Ureter (tissue), 1 donor: ENCODE measurements around the gene DCAF7. TPM values are rescaled to one million over a fixed set of nuclear protein-coding genes. Genes with fewer than 3 reads are reported as not detected.

Experiments
- DNase-seq: peaks from one replicate; pipeline ENCODE4 v3.0.0-alpha.2; 2020; ENCODE audit warnings: low spot score
- total RNA-seq: library from RNA; stranded (reverse); gene quantifications from one replicate; pipeline ENCODE4 v1.2.4, GENCODE V29; 2023
- donor health status: DM: yes; HTN: yes; CAD: no.

The DCAF7 gene
- total RNA-seq, 1 donor from 2014 or later, result 79.6 TPM

- DNase-seq, result no peak
Measured at GRCh38 chr17:63629627-63630026, 79.3 kb downstream of the DCAF7 start.

DNA sequence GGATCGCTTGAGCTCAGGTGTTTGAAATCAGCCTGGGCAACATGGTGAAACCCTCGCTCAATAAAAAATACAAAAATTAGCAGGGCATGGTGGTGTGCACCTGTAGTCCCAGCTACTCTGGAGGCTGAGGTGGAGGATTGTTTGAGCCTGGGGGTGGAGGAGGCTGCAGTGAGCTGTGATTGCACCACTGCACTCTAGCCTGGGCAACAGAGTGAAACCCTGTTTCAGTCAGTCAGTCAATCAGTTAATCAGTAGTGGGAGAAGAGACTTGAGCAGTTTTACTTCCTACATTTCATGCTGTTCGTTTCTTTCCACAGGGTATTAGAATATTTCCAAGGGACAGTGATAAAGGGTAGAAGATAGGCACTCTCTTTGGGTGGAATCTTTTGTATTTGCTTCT is 80.8 kb downstream of the DCAF7 start:
- DNase-seq, result no peak

DNA sequence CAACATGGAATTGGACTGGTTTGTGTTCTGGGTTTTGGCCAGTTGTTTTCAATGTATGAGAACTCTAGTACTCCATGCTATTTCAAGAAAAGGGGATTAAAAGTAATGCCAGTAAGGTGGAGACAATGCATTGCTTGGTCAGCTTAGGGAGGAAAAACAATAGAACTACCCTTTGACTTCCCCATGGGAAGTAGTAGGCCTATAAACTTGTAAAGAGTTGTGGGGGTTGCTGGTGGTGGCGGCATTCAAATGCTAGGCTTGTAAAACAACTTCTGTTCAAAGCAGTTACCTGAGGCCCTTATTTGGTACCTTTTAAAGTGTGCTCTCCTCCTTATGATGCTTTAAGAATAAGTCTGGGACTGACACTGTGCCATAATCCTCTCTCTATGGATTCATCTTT is 81.3 kb downstream of the DCAF7 start:
- no peak for DNase-seq

GRCh38 chr17:63633742-63634141 is 83.5 kb downstream of the DCAF7 start:
- DNase-seq, result no peak

DNA sequence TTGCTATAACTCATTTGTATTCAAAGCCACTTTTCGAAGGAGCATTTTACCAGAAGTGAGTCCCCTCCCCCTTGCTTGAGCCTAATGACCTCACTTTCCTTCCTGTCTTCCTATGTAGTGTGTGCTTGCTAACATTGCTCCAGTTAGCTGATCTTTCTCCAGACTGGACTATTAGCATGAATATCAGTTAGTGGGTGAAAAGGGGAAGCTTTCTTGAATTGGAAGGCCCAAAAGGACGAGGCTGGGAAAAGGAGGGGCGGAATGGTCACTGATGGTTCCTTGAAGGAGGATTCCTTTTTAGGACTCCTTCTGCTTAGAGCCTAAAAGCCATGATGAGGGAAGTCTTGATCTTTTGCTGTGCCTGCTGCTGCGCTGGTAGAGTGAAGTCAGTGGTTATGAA is 83.9 kb downstream of the DCAF7 start:
- DNase-seq, result no peak

- DNase-seq, result no peak
Measured at GRCh38 chr17:63634816-63635215, 84.5 kb downstream of the DCAF7 start.

DNA sequence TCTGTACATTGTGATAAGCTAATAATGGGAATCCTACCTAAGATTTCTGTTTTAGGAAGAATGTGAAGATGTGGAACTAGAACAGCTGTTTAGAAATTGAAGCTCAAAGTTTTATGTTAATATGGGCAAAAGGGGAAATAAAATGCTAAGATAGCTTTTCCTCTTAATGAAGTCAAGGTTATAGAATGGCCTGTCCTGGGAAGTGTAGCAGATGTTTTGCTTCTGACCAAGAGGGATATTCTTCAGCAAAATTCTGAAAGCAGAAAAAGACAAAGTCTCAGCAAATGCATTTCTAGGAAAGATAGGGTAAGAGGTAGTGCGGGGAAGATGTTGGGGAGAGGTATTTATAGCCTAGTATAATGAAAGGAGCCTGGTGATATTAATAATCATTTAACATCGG is 85.0 kb downstream of the DCAF7 start:
- no peak for DNase-seq

DNA sequence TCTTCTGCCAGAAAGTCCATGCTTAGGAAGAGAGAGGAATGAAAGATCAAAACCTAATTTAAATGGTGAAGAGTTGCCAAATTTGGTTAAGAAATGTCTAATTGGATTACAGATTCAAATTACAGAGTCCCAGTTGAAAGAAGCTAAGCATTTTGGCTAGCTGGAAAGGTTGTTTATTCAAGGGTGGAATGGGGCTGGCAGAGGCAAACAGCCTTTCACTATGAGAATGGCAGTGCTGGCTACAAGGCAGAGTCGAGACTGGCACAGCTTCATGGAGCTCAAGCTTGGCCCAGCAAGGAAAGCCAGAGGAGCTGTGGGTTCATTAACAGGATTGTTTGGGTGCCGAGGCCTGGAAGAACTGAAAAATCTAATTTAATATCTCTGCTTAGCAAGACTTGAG is 85.5 kb downstream of the DCAF7 start:
- no peak for DNase-seq

- DNase-seq, result no peak
Measured at GRCh38 chr17:63639125-63639524, 88.8 kb downstream of the DCAF7 start.

GRCh38 chr17:63640038-63640437 is 89.8 kb downstream of the DCAF7 start:
- DNase-seq, result no peak

DNA sequence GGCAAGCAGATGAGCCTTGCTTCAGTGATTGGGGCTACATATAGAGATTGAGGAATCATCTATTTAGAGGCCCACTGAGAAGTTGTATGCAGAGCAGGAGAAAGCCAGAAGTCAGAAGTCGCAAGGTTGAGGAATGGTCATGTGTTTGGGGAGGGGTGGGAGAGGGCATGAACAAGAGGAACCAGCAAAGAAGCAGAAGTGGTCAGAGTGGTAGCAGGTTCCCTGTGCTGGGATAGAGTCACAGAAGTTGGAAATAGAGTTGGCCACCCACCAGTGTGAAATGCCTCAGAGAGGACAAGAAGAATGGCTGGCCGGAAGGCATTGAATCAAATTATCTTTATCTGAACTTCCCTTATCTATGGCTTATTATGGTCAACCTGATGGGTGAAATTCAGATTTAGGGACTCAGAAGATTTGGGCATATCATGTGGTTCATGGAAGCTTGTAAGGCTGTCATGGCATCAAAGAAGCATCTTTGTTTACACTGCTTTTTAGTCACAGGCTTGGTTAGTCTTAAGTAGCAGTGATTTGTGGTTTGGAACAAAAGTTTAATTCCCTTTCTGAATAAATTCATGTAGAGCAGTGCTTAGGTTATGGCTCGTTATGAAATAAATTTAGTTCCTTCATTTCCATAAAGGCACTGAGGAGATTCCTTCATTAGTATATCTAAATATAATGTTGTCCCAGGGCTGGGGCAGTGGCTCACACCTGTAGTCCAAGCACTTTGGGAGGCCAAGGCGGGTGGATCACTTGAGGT is 91.6 kb downstream of the DCAF7 start:
- no peak for DNase-seq

Other genes with a start within 250 kb of the DCAF7 start
- 70.8 TPM for gene CYB561, start 104.2 kb upstream of the DCAF7 start, total RNA-seq
- 7.5 TPM for gene ACE, start 73.4 kb upstream of the DCAF7 start, total RNA-seq
- gene KCNH6, start 27.1 kb upstream of the DCAF7 start, total RNA-seq, result not detected
- gene TACO1, start 50.4 kb downstream of the DCAF7 start, total RNA-seq, result 17.5 TPM
- 32.3 TPM for gene MAP3K3, start 71.9 kb downstream of the DCAF7 start, total RNA-seq
- gene LIMD2, start 149.6 kb downstream of the DCAF7 start, total RNA-seq, result 13.8 TPM
- gene STRADA, start 191.3 kb downstream of the DCAF7 start, total RNA-seq, result 58.6 TPM
- 94.9 TPM for gene CCDC47, start 223.1 kb downstream of the DCAF7 start, total RNA-seq
- 185 TPM for gene DDX42, start 223.7 kb downstream of the DCAF7 start, total RNA-seq